GM19455 (cell line): ENCODE measurements around the gene LRRC8D.
"Not testable (repeated sequence)": the region's sequence is repeated elsewhere in the genome, so short reads cannot be mapped to it uniquely, and the experiment has no call there.

Experiments used
- ATAC-seq: cut with Tn5 transposase; IDR thresholded peaks from one replicate; pipeline ENCODE4 v1.9.1; 2021; ENCODE audit not compliant: unreplicated experiment

LRRC8D gene

GRCh38 chr1:89911191-89911991 lies 90.6 kb downstream of the LRRC8D start:
- ATAC-seq: no peak

- no peak for ATAC-seq
Observed at GRCh38 chr1:89912073-89912472, 91.2 kb downstream of the LRRC8D start.

GRCh38 chr1:89913353-89914095 lies 92.7 kb downstream of the LRRC8D start:
- no peak for ATAC-seq

- no peak for ATAC-seq
Observed at GRCh38 chr1:89917353-89917752, 96.5 kb downstream of the LRRC8D start.

- no peak for ATAC-seq
Observed at GRCh38 chr1:89918127-89918793, 97.4 kb downstream of the LRRC8D start.

- ATAC-seq: no peak
Observed at GRCh38 chr1:89918794-89919155, 97.9 kb downstream of the LRRC8D start.

GRCh38 chr1:89919174-89919573 lies 98.3 kb downstream of the LRRC8D start:
- no peak for ATAC-seq

GRCh38 chr1:89922911-89923310 lies 102.1 kb downstream of the LRRC8D start:
- ATAC-seq: no peak

GRCh38 chr1:89923517-89923916 lies 102.7 kb downstream of the LRRC8D start:
- ATAC-seq: no peak

- not testable (repeated sequence) for ATAC-seq
Observed at GRCh38 chr1:89924075-89924474, 103.2 kb downstream of the LRRC8D start.

GRCh38 chr1:89927049-89927448 lies 106.2 kb downstream of the LRRC8D start:
- no peak for ATAC-seq

- ATAC-seq: no peak
Observed at GRCh38 chr1:89927478-89927877, 106.6 kb downstream of the LRRC8D start.

- ATAC-seq: no peak
Observed at GRCh38 chr1:89928506-89928905, 107.7 kb downstream of the LRRC8D start.

GRCh38 chr1:89929467-89930063 lies 108.7 kb downstream of the LRRC8D start:
- no peak for ATAC-seq

- no peak for ATAC-seq
Observed at GRCh38 chr1:89930579-89930978, 109.7 kb downstream of the LRRC8D start.

GRCh38 chr1:89931964-89932363 lies 111.1 kb downstream of the LRRC8D start:
- no peak for ATAC-seq

- no peak for ATAC-seq
Observed at GRCh38 chr1:89932598-89933364, 111.9 kb downstream of the LRRC8D start.

GRCh38 chr1:89934461-89934860 lies 113.6 kb downstream of the LRRC8D start:
- no peak for ATAC-seq

- ATAC-seq: no peak
Observed at GRCh38 chr1:89935235-89935634, 114.4 kb downstream of the LRRC8D start.

GRCh38 chr1:89936694-89937093 lies 115.9 kb downstream of the LRRC8D start:
- no peak for ATAC-seq
